Sigmoid colon (tissue), 4 donors: ENCODE results near the gene INVS.

Experiments
- CTCF ChIP-seq, 4 experiments: fragments of 450-650 bp in 3 of 4; fragments of 200-600 bp in 1 of 4; IDR thresholded peaks; one replicate each; pipeline ENCODE4 v1.5.1; 2016 to 2019; ENCODE audit warnings: antibody characterized with exemption in 4 of 4, mild to moderate bottlenecking in 3 of 4, moderate library complexity in 2 of 4
- EP300 ChIP-seq, 4 donors: sonication (generic); formaldehyde crosslinking; IDR thresholded peaks; one replicate each; pipeline ENCODE4 v1.6.1; 2017; ENCODE audit warnings: antibody characterized with exemption in 4 of 4
- POLR2AphosphoS5 ChIP-seq, 4 donors: sonication (generic); formaldehyde crosslinking; IDR thresholded peaks; one replicate each; pipeline ENCODE4 v1.6.1; 2017; ENCODE audit warnings: antibody characterized with exemption in 4 of 4

GRCh38 chr9:100058699-100059579, 40.1 kb upstream of the INVS start:
- TF ChIP-seq CTCF (IDR thresholded peaks at IDR 0.05) (no peak), POLR2AphosphoS5 (IDR thresholded peaks at IDR 0.05) (no peak), EP300 (IDR thresholded peaks at IDR 0.05) (no peak)
